Measurements from ENCODE around the gene ATPAF1. TPM values are rescaled to one million over a fixed set of nuclear protein-coding genes. Genes with fewer than 3 reads are reported as not detected.

The ATPAF1 gene
- total and polyA plus RNA-seq, 9 of the 15 experiments (the other 6 are each of a cell fraction or from before 2014, with no cell fraction given): 6.3 to 56.2 (median 27.4) TPM

DNA sequence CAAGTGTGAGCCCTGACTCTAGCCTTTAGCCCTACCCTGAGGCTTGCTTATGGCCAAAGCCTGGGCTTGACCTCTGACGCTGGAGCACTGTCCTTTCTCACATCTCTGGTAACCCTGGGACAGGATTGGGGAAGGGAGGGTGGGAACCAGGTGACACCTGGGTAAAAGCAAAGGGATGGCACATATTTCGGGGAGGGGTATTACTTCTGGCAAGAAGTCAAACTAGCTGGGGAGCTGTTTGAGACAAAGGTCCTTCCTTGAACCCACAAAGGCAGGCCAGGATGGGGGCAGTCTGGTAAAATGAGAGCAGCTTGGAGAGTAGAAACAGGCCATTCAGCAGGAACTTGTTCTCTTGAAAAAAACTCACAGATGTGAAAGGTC is 53.6 kb downstream of the ATPAF1 start:
- Histone ChIP-seq H3K27me3 (ENCODE audit: control insufficient read depth in 2 of 2, insufficient read depth in 2 of 2, low read length in 2 of 2) (no peaks in the 10 kb centered on the region), H2AFZ (ENCODE audit: low read depth, low read length) (no peak overlapping the region), H3K9ac (ENCODE audit: insufficient read depth in 1 of 2, low read depth in 2 of 2, low read length in 2 of 2) (peak overlapping the region in 1 of 2 experiments; percentile 10; a peak in 1 of 4 replicates), H3K4me2 (ENCODE audit: insufficient read depth, low read length) (no peak overlapping the region), H3K36me3 (ENCODE audit: control insufficient read depth, insufficient read depth, low read length) (no peaks in the 10 kb centered on the region), H3K9me3 (replicated peaks; ENCODE audit: control insufficient read depth, insufficient read depth, low read depth, low read length) (no peaks in the 10 kb centered on the region), H4K20me1 (replicated peaks; ENCODE audit: control insufficient read depth, insufficient read depth, low read length) (peaks cover 3% of the 10 kb centered on the region), H3K27ac (ENCODE audit: extremely low read depth, low read depth, low read length) (no peak overlapping the region), H3K4me3 (no peak overlapping the region), H3K9me1 (ENCODE audit: control insufficient read depth, insufficient read depth, low read length) (peaks cover 3% of the 10 kb centered on the region), H3K4me1 (replicated peaks in 1 of 2; ENCODE audit: control insufficient read depth in 2 of 2, insufficient read depth in 2 of 2, low read length in 2 of 2) (peaks cover 20 to 45% of the 10 kb centered on the region in 2 experiments), H3K79me2 (ENCODE audit: control insufficient read depth, insufficient read depth, low read length) (peaks cover 4% of the 10 kb centered on the region; the same call in 2 of the 3 replicates)
- DNase-seq (ENCODE audit: extremely low read depth in 1 of 4, low spot score in 3 of 4) (no peak), ATAC-seq (no peak), FAIRE-seq (no peak)
- in situ Hi-C loops (cut with MboI) (no loop called here), intact Hi-C loops (cut with micrococcal nuclease) (no loop called here)
- no TSS peak for BruUV-seq (replicated peaks)
- ChIA-PET POLR2A (interaction anchor here (1.1 to 1.9 kb wide), 4 partner anchors 9 to 10 kb away, joined by 6 to 13 read pairs (median 8); partner anchors contain the start of gene MKNK1), CTCF (ENCODE audit: low intra/inter-chr PET ratio) (no interaction called here)
- TF ChIP-seq GABPB1 (CRISPR knock-in tag; IDR thresholded peaks at IDR 0.05): no peak
- TF ChIP-seq DNMT1 (IDR thresholded peaks at IDR 0.05): no peak
- TF ChIP-seq HCFC1 (IDR thresholded peaks at IDR 0.05; ENCODE audit: low read depth, low read length): no peak
- no peak for TF ChIP-seq ARHGAP35 (IDR thresholded peaks at IDR 0.05; ENCODE audit: partially characterized antibody)
- TF ChIP-seq ESRRA (IDR thresholded peaks at IDR 0.05; ENCODE audit: borderline replicate concordance, low read depth): no peak
- TF ChIP-seq HDAC3 (IDR thresholded peaks at IDR 0.05; ENCODE audit: borderline replicate concordance, partially characterized antibody): no peak
- 51% methylated on average over 2 of the region's 2 CpGs for WGBS (ENCODE audit: insufficient coverage, low coverage, missing lambda C conversion rate)

Measured in K562 (cell line).